Type B pancreatic cell (in vitro differentiated cells): ENCODE results near the gene APOB. TPM values are rescaled to one million over a fixed set of nuclear protein-coding genes. Genes with fewer than 3 reads are reported as not detected.

Experiments used
- DNase-seq: peaks from one replicate; pipeline ENCODE4 v3.0.0; 2021; ENCODE audit warnings: mixed read lengths; ENCODE audit not compliant: unreplicated experiment; ENCODE audit errors: extremely low spot score
- H3K27ac Mint-ChIP-seq: 2 replicates; pipeline ENCODE4 v1.8.0; 2021; ENCODE audit warnings: mild to moderate bottlenecking, mixed read lengths
- H3K27me3 Mint-ChIP-seq: 2 replicates; pipeline ENCODE4 v1.8.0; 2021; ENCODE audit warnings: mixed read lengths
- H3K36me3 Mint-ChIP-seq: 2 replicates; pipeline ENCODE4 v1.8.0; 2021; ENCODE audit warnings: mixed read lengths
- H3K4me1 Mint-ChIP-seq: one replicate; pipeline ENCODE4 v1.8.0; 2021; ENCODE audit warnings: mixed read lengths; ENCODE audit not compliant: unreplicated experiment
- H3K4me3 Mint-ChIP-seq: 2 replicates; pipeline ENCODE4 v1.8.0; 2021; ENCODE audit warnings: mild to moderate bottlenecking, mixed read lengths
- H3K9me3 Mint-ChIP-seq: 2 replicates; pipeline ENCODE4 v1.8.0; 2021; ENCODE audit warnings: mixed read lengths
- total RNA-seq: library from RNA; stranded (reverse); gene quantifications from 2 replicates; pipeline ENCODE4 v1.2.1, GENCODE V29; 2021; ENCODE audit warnings: low replicate concordance
- TF ChIP-seq, protein P1 (sequence below): fragments of 200-600 bp; sonication (generic); conservative IDR thresholded peaks from 2 replicates; pipeline ENCODE4 v1.5.0; 2021; ENCODE audit warnings: antibody characterized with exemption, mild to moderate bottlenecking

The APOB gene
- total RNA-seq, 1 donor from 2014 or later, result 19.6 TPM

DNA sequence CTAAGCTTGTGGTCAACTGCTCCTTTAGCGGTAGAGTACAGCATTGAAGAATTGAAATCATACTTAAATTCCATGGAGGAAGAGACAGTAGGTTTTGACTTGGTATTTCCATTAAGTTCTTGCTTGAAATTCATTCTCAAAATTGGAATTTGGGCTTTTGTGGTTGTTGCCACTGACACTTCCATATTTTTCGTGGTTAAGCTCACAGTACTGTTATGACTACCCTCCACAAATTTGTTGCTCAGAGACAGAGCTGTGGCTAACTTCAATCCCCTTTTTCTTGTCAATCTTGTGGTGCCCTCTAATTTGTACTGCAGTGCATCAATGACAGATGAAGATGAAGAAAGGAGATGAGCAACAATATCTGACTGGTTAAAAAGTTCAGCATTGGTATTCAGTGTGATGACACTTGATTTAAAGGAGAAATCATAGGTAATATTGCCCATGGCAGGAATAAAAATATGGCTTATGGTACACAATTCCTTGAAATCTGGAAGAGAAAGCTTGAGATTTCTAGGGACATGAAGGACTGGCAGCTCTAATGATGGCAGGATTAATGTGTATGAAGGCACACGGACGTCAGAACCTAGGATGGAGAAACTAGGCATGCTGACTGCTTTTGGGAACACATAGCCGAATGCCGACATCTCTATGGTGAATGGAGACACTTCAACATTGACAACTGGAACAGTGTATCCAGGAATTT is 37.3 kb downstream of the APOB start:
- H3K36me3 Mint-ChIP-seq, result no peaks in the 10 kb centered on the region
- no peak for DNase-seq
- H3K4me1 Mint-ChIP-seq, result peaks cover 4% of the 10 kb centered on the region
- TF ChIP-seq, protein P1, sequence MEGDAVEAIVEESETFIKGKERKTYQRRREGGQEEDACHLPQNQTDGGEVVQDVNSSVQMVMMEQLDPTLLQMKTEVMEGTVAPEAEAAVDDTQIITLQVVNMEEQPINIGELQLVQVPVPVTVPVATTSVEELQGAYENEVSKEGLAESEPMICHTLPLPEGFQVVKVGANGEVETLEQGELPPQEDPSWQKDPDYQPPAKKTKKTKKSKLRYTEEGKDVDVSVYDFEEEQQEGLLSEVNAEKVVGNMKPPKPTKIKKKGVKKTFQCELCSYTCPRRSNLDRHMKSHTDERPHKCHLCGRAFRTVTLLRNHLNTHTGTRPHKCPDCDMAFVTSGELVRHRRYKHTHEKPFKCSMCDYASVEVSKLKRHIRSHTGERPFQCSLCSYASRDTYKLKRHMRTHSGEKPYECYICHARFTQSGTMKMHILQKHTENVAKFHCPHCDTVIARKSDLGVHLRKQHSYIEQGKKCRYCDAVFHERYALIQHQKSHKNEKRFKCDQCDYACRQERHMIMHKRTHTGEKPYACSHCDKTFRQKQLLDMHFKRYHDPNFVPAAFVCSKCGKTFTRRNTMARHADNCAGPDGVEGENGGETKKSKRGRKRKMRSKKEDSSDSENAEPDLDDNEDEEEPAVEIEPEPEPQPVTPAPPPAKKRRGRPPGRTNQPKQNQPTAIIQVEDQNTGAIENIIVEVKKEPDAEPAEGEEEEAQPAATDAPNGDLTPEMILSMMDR, result no peak
- H3K27ac Mint-ChIP-seq, result no peak overlapping the region
- H3K4me3 Mint-ChIP-seq, result no peak overlapping the region
- peaks cover 5% of the 10 kb centered on the region for H3K27me3 Mint-ChIP-seq
- no peaks in the 10 kb centered on the region for H3K9me3 Mint-ChIP-seq

DNA sequence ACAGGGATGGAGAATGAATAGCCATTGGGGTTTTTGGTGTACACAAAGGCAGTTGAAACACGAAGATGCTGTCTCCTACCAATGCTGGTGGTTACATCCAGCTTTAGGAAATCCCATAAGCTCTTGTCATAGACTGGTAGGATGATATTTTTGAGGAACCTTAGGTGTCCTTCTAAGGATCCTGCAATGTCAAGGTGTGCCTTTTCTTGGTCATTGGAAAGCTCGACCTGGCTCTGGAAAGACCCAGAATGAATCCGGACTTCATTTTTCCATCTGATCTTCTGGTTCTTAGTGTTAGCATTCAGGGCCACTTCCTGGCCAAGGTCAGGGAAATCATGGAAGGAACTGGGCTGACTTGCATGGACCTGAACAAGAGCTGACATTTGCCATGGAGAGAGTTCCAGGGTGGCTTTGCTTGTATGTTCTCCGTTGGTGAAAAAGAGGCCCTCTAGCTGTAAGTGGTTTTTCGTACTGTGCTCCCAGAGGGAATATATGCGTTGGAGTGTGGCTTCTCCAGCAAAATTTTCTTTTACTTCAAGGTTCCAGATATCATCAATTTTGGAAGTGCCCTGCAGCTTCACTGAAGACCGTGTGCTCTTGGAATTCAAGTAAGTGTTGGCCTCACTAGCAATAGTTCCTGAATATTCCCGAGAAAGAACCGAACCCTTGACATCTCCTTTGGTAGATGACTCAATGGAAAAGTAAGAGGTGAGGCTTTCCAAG is 38.0 kb downstream of the APOB start:
- TF ChIP-seq, protein P1, result no peak
- H3K27me3 Mint-ChIP-seq, result peaks cover 9% of the 10 kb centered on the region
- no peak for DNase-seq
- no peaks in the 10 kb centered on the region for H3K36me3 Mint-ChIP-seq
- H3K9me3 Mint-ChIP-seq, result no peaks in the 10 kb centered on the region
- H3K4me3 Mint-ChIP-seq, result no peak overlapping the region
- H3K4me1 Mint-ChIP-seq, result peaks cover 4% of the 10 kb centered on the region
- H3K27ac Mint-ChIP-seq, result no peak overlapping the region

GRCh38 chr2:21005111-21005699 is 38.7 kb downstream of the APOB start:
- H3K27me3 Mint-ChIP-seq, result peaks cover 9% of the 10 kb centered on the region
- TF ChIP-seq, protein P1, result no peak

DNA sequence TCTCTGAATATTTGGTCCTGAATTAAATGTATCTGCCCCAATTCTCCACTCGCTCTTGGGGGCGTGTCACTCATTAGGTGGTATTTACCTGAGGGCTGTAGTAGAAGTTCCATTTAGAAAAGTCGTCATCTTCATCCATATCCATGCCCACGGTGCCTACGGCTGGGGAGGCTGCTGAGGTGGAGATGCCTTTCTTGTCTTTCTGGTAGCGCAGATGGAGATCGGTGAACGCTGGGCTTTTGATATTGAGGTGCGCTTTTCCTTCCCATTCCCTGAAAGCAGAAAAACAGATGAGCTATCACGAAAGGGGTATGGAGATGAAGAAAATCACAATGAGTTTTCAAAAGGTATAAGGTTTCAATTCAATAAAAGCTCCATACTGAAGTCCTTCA is 39.7 kb downstream of the APOB start:
- Mint-ChIP-seq H3K27me3 (peaks cover 9% of the 10 kb centered on the region), H3K36me3 (no peaks in the 10 kb centered on the region), H3K4me3 (no peak overlapping the region), H3K27ac (no peak overlapping the region), H3K9me3 (no peaks in the 10 kb centered on the region), H3K4me1 (no peaks in the 10 kb centered on the region)
- TF ChIP-seq, protein P1, result no peak
- no peak for DNase-seq

More at GRCh38 chr2:21005111-21005699, 38.7 kb downstream of the APOB start:
- Mint-ChIP-seq H3K36me3 (no peaks in the 10 kb centered on the region), H3K27ac (no peak overlapping the region), H3K4me3 (no peak overlapping the region), H3K4me1 (no peaks in the 10 kb centered on the region), H3K9me3 (no peaks in the 10 kb centered on the region)
- DNase-seq, result no peak

GRCh38 chr2:21003572-21004180 is 40.2 kb downstream of the APOB start:
- H3K36me3 Mint-ChIP-seq, result no peaks in the 10 kb centered on the region
- H3K4me1 Mint-ChIP-seq, result no peaks in the 10 kb centered on the region
- H3K27me3 Mint-ChIP-seq, result peaks cover 9% of the 10 kb centered on the region
- no peak overlapping the region for H3K4me3 Mint-ChIP-seq
- TF ChIP-seq, protein P1, result no peak
- DNase-seq, result no peak
- H3K27ac Mint-ChIP-seq, result no peak overlapping the region
- H3K9me3 Mint-ChIP-seq, result no peaks in the 10 kb centered on the region
